ENCODE results near the gene BLACAT1. TPM values are rescaled to one million over a fixed set of nuclear protein-coding genes. Genes with fewer than 3 reads are reported as not detected.

The BLACAT1 gene
- total RNA-seq, 1 donor from 2014 or later = 3.9 TPM

GRCh38 chr1:205421798-205422197, 34.0 kb downstream of the BLACAT1 start, which contains the start of gene LEMD1:
Gene LEMD1 (minus strand): TSS chr1:205422056. CDS start chr1:205420536, 1,520 bp downstream.
- TF ChIP-seq, protein P1, sequence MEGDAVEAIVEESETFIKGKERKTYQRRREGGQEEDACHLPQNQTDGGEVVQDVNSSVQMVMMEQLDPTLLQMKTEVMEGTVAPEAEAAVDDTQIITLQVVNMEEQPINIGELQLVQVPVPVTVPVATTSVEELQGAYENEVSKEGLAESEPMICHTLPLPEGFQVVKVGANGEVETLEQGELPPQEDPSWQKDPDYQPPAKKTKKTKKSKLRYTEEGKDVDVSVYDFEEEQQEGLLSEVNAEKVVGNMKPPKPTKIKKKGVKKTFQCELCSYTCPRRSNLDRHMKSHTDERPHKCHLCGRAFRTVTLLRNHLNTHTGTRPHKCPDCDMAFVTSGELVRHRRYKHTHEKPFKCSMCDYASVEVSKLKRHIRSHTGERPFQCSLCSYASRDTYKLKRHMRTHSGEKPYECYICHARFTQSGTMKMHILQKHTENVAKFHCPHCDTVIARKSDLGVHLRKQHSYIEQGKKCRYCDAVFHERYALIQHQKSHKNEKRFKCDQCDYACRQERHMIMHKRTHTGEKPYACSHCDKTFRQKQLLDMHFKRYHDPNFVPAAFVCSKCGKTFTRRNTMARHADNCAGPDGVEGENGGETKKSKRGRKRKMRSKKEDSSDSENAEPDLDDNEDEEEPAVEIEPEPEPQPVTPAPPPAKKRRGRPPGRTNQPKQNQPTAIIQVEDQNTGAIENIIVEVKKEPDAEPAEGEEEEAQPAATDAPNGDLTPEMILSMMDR (conservative IDR thresholded peaks at IDR 0.05) = no peak
- DNase-seq (ENCODE audit: low read depth, low spot score) = no peak
- Mint-ChIP-seq H3K27ac (ENCODE audit: unreplicated experiment) (no peak within 1 kb of the TSS), H3K4me3 (no peak within 1 kb of the TSS), H3K9me3 (no peaks in the 10 kb centered on the region), H3K27me3 (ENCODE audit: low read depth) (peaks cover 4% of the 10 kb centered on the region), H3K4me1 (peaks cover 5% of the 10 kb centered on the region), H3K36me3 (ENCODE audit: low read depth) (no peaks in the 10 kb centered on the region)

GRCh38 chr1:205420938-205421337, 34.9 kb downstream of the BLACAT1 start:
- no peak for DNase-seq (ENCODE audit: low read depth, low spot score)
- Mint-ChIP-seq H3K36me3 (ENCODE audit: low read depth) (no peaks in the 10 kb centered on the region), H3K4me3 (no peak overlapping the region), H3K27ac (ENCODE audit: unreplicated experiment) (no peak overlapping the region), H3K9me3 (no peaks in the 10 kb centered on the region), H3K4me1 (peaks cover 5% of the 10 kb centered on the region), H3K27me3 (ENCODE audit: low read depth) (peaks cover 4% of the 10 kb centered on the region)
- TF ChIP-seq, protein P1 (conservative IDR thresholded peaks at IDR 0.05) = no peak

DNA sequence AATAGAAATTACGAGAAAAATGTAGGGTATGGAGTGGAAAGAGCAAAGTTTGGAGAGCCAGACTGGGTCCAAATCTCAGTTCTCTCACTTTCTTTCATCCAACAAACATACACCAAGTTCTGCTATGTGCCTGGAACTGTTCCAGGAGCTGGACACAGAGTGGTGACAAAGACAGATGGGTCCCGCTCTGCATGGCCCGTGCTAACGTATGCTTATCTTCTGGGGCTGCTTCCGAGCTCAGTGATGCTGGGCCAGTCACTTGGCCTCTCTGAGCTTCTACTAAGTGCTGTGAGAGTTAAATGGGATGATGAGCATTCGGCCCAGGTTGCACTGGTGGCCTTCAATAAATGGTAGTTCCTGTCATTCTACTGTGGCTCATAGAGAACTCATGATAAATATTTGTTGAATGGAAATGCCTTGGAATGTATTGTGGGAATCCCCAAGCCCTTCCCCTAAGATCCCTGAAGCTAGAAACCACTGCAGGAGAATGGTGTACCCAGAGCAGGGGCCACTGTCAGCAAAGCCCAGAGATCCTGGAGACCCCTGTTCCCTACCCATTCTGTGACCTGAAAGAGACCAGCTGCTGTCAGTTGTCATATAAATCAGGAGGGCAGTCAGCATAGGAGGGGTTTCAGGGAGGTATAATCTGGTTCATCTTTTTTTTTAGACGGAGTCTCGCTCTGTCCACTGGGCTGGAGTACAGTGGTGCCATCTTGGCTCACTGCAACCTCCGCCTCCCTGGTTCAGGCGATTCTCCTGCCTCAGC, 37.8 kb downstream of the BLACAT1 start:
- Mint-ChIP-seq H3K27me3 (ENCODE audit: low read depth) (peaks cover 4% of the 10 kb centered on the region), H3K9me3 (no peaks in the 10 kb centered on the region)
- no peak for DNase-seq (ENCODE audit: low read depth, low spot score)

GRCh38 chr1:205416322-205416721, 39.5 kb downstream of the BLACAT1 start:
- no peak overlapping the region for H3K4me3 Mint-ChIP-seq
- H3K27me3 Mint-ChIP-seq (ENCODE audit: low read depth) = no peaks in the 10 kb centered on the region
- H3K4me1 Mint-ChIP-seq = peaks cover 3% of the 10 kb centered on the region
- DNase-seq (ENCODE audit: low read depth, low spot score) = no peak
- no peaks in the 10 kb centered on the region for H3K9me3 Mint-ChIP-seq
- TF ChIP-seq, protein P1 (conservative IDR thresholded peaks at IDR 0.05) = no peak
- H3K36me3 Mint-ChIP-seq (ENCODE audit: low read depth) = no peaks in the 10 kb centered on the region
- H3K27ac Mint-ChIP-seq (ENCODE audit: unreplicated experiment) = no peak overlapping the region

More for the DNA sequence above, 37.8 kb downstream of the BLACAT1 start:
- H3K4me3 Mint-ChIP-seq = no peak overlapping the region
- TF ChIP-seq, protein P1 (conservative IDR thresholded peaks at IDR 0.05) = no peak
- H3K36me3 Mint-ChIP-seq (ENCODE audit: low read depth) = no peaks in the 10 kb centered on the region
- H3K4me1 Mint-ChIP-seq = peaks cover 5% of the 10 kb centered on the region
- no peak overlapping the region for H3K27ac Mint-ChIP-seq (ENCODE audit: unreplicated experiment)

DNA sequence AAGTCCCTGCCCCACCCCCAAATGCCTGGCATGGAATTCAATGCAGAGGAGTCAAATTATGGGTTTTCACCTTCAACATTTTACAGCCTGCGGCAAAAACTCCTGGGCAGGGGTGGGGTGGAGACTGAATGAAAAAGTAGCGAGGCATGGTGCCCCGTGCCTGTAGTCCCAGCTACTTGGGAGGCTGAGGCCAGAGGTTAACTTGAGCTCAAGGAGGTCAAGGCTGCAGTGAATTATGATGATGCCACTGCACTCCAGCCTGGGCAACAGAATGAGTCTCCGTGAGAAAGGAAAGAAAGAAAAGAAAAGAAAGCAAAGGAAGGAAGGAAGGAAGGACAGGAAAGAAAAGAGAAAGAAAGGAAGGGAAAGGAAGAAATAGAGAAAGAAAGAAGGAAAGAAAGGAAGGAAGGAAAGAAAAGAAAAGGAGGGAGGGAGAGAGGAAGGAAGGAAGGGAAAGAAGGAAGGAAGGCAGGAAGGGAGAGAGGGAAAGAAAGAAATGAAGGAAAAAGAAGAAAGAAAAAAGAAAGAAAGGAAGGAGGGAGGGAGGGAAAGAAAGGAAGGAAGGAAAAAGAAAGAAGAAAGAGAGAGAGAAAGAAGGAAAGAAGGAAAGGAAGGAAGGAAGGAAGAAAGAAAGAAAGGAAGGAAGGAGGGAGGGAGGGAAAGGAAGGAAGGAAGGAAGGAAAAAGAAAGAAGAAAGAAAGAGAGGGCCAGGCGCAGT, 45.1 kb downstream of the BLACAT1 start:
- H3K36me3 Mint-ChIP-seq (ENCODE audit: low read depth) = peaks cover 4% of the 10 kb centered on the region
- peaks cover 7% of the 10 kb centered on the region for H3K27me3 Mint-ChIP-seq (ENCODE audit: low read depth)
- H3K4me1 Mint-ChIP-seq = peaks cover 4% of the 10 kb centered on the region

More for the DNA sequence above, 45.1 kb downstream of the BLACAT1 start:
- Mint-ChIP-seq H3K9me3 (peaks cover 7% of the 10 kb centered on the region), H3K4me3 (no peak overlapping the region), H3K27ac (ENCODE audit: unreplicated experiment) (no peak overlapping the region)
- no peak for DNase-seq (ENCODE audit: low read depth, low spot score)
- TF ChIP-seq, protein P1 (conservative IDR thresholded peaks at IDR 0.05) = no peak

Measured in neural crest cell (in vitro differentiated cells).